ENCODE measurements around the gene SPOCK1.

The SPOCK1 gene

DNA sequence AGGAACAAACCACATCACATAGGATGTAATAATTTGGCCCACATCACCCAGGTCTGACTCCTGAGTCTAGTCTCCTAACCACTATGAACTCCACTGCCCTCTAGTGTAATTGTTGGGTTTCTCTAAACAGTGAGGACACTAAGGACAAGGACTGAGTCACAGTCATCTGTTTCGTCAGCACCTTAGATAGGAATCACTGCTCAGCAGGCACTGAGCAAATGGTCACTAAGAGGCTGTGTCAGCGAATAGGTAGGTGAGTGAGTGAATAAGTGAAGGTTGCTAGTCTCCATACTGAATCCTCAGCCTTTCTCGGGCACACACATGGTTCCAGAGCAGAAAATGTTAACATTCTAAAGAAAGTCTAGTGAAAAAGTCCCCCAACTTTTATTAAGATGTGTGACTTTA, 278.6 kb downstream of the SPOCK1 start:
- TF ChIP-seq REST (IDR thresholded peaks at IDR 0.05; ENCODE audit: insufficient replicate concordance, low read depth) (no peak), CTCF (IDR thresholded peaks at IDR 0.05; ENCODE audit: insufficient read depth, low read length) (peak; percentile 11)

DNA sequence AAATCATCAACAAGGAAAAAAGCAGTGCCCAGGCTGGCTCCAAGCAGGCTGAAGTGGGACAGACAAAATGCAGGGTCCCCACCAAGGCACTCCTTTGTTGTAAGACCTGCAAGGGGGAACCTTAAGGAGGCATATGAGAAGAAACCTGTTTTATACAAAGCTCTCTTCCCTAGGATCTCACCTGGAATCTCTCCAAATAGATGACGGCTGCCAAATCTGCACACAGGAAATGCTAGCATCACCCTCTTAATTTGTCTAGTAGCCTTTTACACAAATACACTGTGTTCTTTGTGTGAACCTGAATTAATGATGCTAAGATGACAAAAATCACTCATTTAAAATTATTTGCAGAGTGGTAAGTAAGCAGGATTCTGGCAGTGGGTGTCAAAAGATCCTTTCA, 280.2 kb downstream of the SPOCK1 start:
- TF ChIP-seq SPI1 (IDR thresholded peaks at IDR 0.05; ENCODE audit: borderline replicate concordance, low read depth) (no peak), GABPA (IDR thresholded peaks at IDR 0.05; ENCODE audit: low read depth) (no peak), CTCF (IDR thresholded peaks at IDR 0.05; ENCODE audit: insufficient read depth, low read length) (no peak), REST (IDR thresholded peaks at IDR 0.05; ENCODE audit: insufficient replicate concordance, low read depth) (no peak), POLR2AphosphoS5 (IDR thresholded peaks at IDR 0.05; ENCODE audit: low read depth) (no peak)
- DNase-seq (ENCODE audit: low read depth in 1 of 2, low spot score in 1 of 2): no peak
- Histone ChIP-seq H3K4me3 (replicated peaks; ENCODE audit: insufficient read depth, low read length) (no peak overlapping the region), H3K27ac (replicated peaks) (no peak overlapping the region), H3K27me3 (ENCODE audit: insufficient read depth, poor library complexity, severe bottlenecking) (no peaks in the 10 kb centered on the region)

More for the DNA sequence above, 278.6 kb downstream of the SPOCK1 start:
- Histone ChIP-seq H3K27ac (replicated peaks) (no peak overlapping the region), H3K27me3 (ENCODE audit: insufficient read depth, poor library complexity, severe bottlenecking) (no peaks in the 10 kb centered on the region), H3K4me3 (replicated peaks; ENCODE audit: insufficient read depth, low read length) (no peak overlapping the region)
- peak in 1 of 2 experiments; percentile 15 for DNase-seq (ENCODE audit: low read depth in 1 of 2, low spot score in 1 of 2)

DNA sequence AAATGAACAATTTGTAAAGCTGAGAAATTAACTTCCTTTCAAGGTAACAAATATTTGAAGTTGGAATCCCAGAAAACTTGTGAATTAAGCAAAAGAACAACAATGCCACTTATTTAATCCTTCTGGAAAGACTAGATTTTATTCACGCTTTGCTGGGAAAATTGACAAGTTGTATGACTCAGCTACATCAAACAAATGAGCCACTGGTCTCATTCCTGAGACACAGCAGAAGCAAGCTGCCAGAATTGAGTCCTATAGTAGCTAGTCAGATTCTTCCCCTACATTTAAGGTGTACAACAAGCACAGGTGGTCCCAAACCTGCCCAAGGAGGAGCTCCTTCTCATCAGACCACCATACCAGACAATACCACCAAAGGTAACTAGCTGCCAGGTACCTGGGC, 280.7 kb downstream of the SPOCK1 start:
- no peak for TF ChIP-seq CTCF (IDR thresholded peaks at IDR 0.05; ENCODE audit: insufficient read depth, low read length)
- TF ChIP-seq POLR2AphosphoS5 (IDR thresholded peaks at IDR 0.05; ENCODE audit: low read depth): no peak
- TF ChIP-seq GABPA (IDR thresholded peaks at IDR 0.05; ENCODE audit: low read depth): no peak
- TF ChIP-seq REST (IDR thresholded peaks at IDR 0.05; ENCODE audit: insufficient replicate concordance, low read depth): no peak
- TF ChIP-seq SPI1 (IDR thresholded peaks at IDR 0.05; ENCODE audit: borderline replicate concordance, low read depth): no peak
- H3K4me3 ChIP-seq (replicated peaks; ENCODE audit: insufficient read depth, low read length): no peak overlapping the region
- no peaks in the 10 kb centered on the region for H3K27me3 ChIP-seq (ENCODE audit: insufficient read depth, poor library complexity, severe bottlenecking)
- H3K27ac ChIP-seq (replicated peaks): no peak overlapping the region
- DNase-seq (ENCODE audit: low read depth in 1 of 2, low spot score in 1 of 2): no peak

Data from HL-60 (cell line).